PC-9 (cell line): ENCODE data around the gene MACROD2. TPM values are rescaled to one million over a fixed set of nuclear protein-coding genes. Genes with fewer than 3 reads are reported as not detected.

Experiments used
- BruUV-seq: library from RNA; stranded (reverse); fragments of 400-500 nt; replicated peaks from 2 replicates; lab custom pipeline; 2021; lab: Mats Ljungman, UMichigan
- CTCF ChIA-PET: fragments of 300-600 bp; sonication (Branson Sonifier 250); formaldehyde crosslinking; loops from one replicate; lab custom pipeline; 2022; ENCODE audit warnings: antibody characterized with exemption; lab: Charles Lee
- POLR2A ChIA-PET: fragments of 300-600 bp; sonication (Branson Sonifier 250); formaldehyde crosslinking; loops from one replicate; lab custom pipeline; 2022; ENCODE audit warnings: antibody characterized with exemption; ENCODE audit not compliant: unreplicated experiment; lab: Charles Lee
- DNase-seq, 2 experiments: peaks; one replicate each; pipeline versions ENCODE4 v3.0.0 to v3.0.0-alpha.2; 2015 to 2022; ENCODE audit warnings: mixed read lengths in 1 of 2
- H2AFZ ChIP-seq: fragments of 200-600 bp; sonication (generic); 2 replicates; pipeline ENCODE4 v1.8.1; 2017; ENCODE audit warnings: antibody characterized with exemption
- H3F3A ChIP-seq: fragments of 200-600 bp; sonication (generic); 2 replicates; pipeline ENCODE4 v1.8.1; 2017; ENCODE audit warnings: antibody characterized with exemption, mild to moderate bottlenecking, low read depth; ENCODE audit not compliant: insufficient read depth
- H3K27ac ChIP-seq: fragments of 200-600 bp; sonication (generic); 2 replicates; pipeline ENCODE4 v1.6.1; 2016; ENCODE audit warnings: mixed run types
- H3K27me3 ChIP-seq: fragments of 200-600 bp; sonication (generic); 2 replicates; pipeline ENCODE4 v1.6.1; 2016; ENCODE audit warnings: low read depth, mixed run types; ENCODE audit not compliant: insufficient read depth
- H3K36me3 ChIP-seq: fragments of 200-600 bp; sonication (generic); 2 replicates; pipeline ENCODE4 v1.6.1; 2016; ENCODE audit warnings: low read depth, mixed run types
- H3K4me1 ChIP-seq: fragments of 200-600 bp; sonication (generic); replicated peaks from 2 replicates; pipeline ENCODE4 v1.6.1; 2016; ENCODE audit warnings: mixed run types; ENCODE audit not compliant: insufficient read depth
- H3K4me2 ChIP-seq: fragments of 200-600 bp; sonication (generic); 2 replicates; pipeline ENCODE4 v1.6.1; 2017; ENCODE audit warnings: mixed run types
- H3K4me3 ChIP-seq: fragments of 200-600 bp; sonication (generic); 2 replicates; pipeline ENCODE4 v1.6.1; 2016; ENCODE audit warnings: mixed run types
- H3K79me2 ChIP-seq: fragments of 200-600 bp; sonication (generic); 2 replicates; pipeline ENCODE4 v1.6.1; 2017; ENCODE audit warnings: low read depth, mixed run types
- H3K9me2 ChIP-seq: fragments of 200-600 bp; sonication (generic); 2 replicates; pipeline ENCODE4 v1.8.1; 2017; ENCODE audit warnings: mild to moderate bottlenecking; ENCODE audit not compliant: insufficient read depth
- H3K9me3 ChIP-seq: fragments of 200-600 bp; sonication (generic); 2 replicates; pipeline ENCODE4 v1.8.1; 2016; ENCODE audit warnings: low read depth; ENCODE audit not compliant: insufficient read depth
- H4K20me1 ChIP-seq: fragments of 200-600 bp; sonication (generic); 2 replicates; pipeline ENCODE4 v1.8.1; 2017; ENCODE audit not compliant: insufficient read depth
- EZH2 ChIP-seq: fragments of 200-600 bp; sonication (generic); IDR thresholded peaks from 2 replicates; pipeline ENCODE4 v1.8.0; 2017; ENCODE audit warnings: antibody characterized with exemption, low read depth
- intact Hi-C: fragments of 100-400 bp; cut with micrococcal nuclease; formaldehyde crosslinking; loops from one replicate; pipeline ENCODE4 v1.10.0; 2022; ENCODE audit not compliant: unreplicated experiment
- total RNA-seq: library from RNA; stranded (reverse); gene quantifications from 2 replicates; pipeline ENCODE4 v1.2.3, GENCODE V29; 2021
- TF ChIP-seq, protein P1 (sequence below): fragments of 200-600 bp; sonication (generic); conservative IDR thresholded peaks from 2 replicates; pipeline ENCODE4 v1.6.1; 2017; ENCODE audit warnings: mixed run types, antibody characterized with exemption, mild to moderate bottlenecking, moderate library complexity

The MACROD2 gene
- total RNA-seq, 1 experiment from 2014 or later: 11.4 TPM

- no TSS peak for BruUV-seq
- peaks cover 14% of the 10 kb centered on the region for H3K4me1 ChIP-seq
- ChIA-PET CTCF (no interaction called here), POLR2A (no interaction called here)
- H3K4me3 ChIP-seq: no peak overlapping the region
- no peaks in the 10 kb centered on the region for H3K9me3 ChIP-seq
- peak overlapping the region; percentile 13; the same call in 1 of the 2 replicates for H3K4me2 ChIP-seq
- intact Hi-C loops: no loop called here
- TF ChIP-seq EZH2: no peak
- TF ChIP-seq, protein P1, sequence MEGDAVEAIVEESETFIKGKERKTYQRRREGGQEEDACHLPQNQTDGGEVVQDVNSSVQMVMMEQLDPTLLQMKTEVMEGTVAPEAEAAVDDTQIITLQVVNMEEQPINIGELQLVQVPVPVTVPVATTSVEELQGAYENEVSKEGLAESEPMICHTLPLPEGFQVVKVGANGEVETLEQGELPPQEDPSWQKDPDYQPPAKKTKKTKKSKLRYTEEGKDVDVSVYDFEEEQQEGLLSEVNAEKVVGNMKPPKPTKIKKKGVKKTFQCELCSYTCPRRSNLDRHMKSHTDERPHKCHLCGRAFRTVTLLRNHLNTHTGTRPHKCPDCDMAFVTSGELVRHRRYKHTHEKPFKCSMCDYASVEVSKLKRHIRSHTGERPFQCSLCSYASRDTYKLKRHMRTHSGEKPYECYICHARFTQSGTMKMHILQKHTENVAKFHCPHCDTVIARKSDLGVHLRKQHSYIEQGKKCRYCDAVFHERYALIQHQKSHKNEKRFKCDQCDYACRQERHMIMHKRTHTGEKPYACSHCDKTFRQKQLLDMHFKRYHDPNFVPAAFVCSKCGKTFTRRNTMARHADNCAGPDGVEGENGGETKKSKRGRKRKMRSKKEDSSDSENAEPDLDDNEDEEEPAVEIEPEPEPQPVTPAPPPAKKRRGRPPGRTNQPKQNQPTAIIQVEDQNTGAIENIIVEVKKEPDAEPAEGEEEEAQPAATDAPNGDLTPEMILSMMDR: no peak
- H3K36me3 ChIP-seq: no peaks in the 10 kb centered on the region
- peaks cover 5% of the 10 kb centered on the region; the same call in 1 of the 2 replicates for H3F3A ChIP-seq
- H3K27me3 ChIP-seq: no peaks in the 10 kb centered on the region
- H3K9me2 ChIP-seq: no peaks in the 10 kb centered on the region
- no peaks in the 10 kb centered on the region for H4K20me1 ChIP-seq
- no peak overlapping the region for H3K27ac ChIP-seq
- no peak overlapping the region for H2AFZ ChIP-seq
- no peaks in the 10 kb centered on the region for H3K79me2 ChIP-seq
- peak in 1 of 2 experiments; percentile 67 for DNase-seq
These were observed 1608.2 kb downstream of the MACROD2 start for GRCh38 chr20:15603506-15603905.

DNA sequence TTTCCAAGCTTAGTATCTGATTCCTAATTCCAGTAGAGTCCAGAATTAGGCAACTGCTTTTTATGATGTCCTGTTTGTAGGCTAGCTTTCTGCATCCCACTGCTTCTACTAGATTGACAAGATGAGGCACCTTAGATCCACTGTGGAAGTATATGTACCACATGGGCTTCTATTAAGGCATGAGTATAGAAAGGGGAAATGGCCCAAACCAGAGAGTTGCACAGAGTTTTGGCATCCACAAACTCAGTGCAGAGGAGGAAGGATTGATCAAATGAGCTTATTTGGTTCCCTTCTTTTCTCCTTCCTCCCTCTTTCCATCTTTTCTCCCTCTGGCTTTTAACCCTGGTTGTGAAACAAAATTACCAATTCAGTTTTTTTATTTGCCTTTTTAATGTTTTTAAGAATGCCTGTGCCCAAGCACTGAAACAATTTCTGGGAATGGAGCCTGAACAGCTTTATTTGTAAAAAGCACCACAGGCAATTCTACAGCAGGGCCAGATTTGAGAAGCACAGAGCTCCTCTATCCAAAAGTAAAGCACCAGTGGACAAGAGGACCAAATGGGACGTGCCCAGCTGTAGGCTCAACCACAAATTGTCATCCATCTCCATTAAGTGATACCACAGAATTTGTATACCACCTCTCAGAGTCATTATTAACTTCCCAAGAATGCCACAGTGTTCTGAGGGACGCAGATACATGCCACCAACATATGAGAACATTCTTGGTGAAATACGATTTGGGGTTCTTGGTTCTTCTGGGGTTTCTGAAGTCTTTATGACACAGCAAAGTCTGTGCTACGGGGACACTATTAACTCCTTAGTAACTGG lies 1608.9 kb downstream of the MACROD2 start:
- Histone ChIP-seq H2AFZ (no peak overlapping the region), H3K4me3 (no peak overlapping the region), H3K9me2 (no peaks in the 10 kb centered on the region), H3K79me2 (no peaks in the 10 kb centered on the region), H3K27ac (no peak overlapping the region), H3K9me3 (no peaks in the 10 kb centered on the region), H3K4me1 (peaks cover 14% of the 10 kb centered on the region), H3F3A (peaks cover 5% of the 10 kb centered on the region; the same call in 1 of the 2 replicates), H3K4me2 (peak overlapping the region; percentile 13; the same call in 1 of the 2 replicates), H3K27me3 (no peaks in the 10 kb centered on the region), H3K36me3 (no peaks in the 10 kb centered on the region), H4K20me1 (no peaks in the 10 kb centered on the region)
- BruUV-seq: no TSS peak
- intact Hi-C loops: no loop called here
- POLR2A ChIA-PET: no interaction called here
- DNase-seq: no peak
- TF ChIP-seq, protein P1: no peak
- no peak for TF ChIP-seq EZH2
- CTCF ChIA-PET: no interaction called here

DNA sequence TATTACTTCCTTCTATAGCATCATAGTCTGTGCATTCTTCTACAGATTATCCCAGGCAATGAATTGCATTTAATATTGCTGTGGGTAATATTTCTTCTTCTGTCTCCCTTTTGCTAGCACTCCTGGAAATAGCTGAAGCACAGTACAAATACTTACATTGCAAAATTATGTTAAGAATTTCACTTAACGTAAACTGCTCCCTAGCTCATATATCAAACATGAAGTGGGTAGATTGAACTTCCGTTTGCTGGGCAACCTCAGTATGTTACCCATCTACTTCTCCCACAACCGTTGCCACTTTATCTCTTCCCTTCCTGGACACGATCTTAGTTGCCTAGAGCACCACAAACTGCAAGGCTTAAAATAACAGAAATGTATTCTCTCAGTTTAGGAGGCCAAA lies 1614.6 kb downstream of the MACROD2 start:
- no peak overlapping the region for H3K4me2 ChIP-seq
- H3K9me2 ChIP-seq: no peaks in the 10 kb centered on the region
- TF ChIP-seq, protein P1: no peak
- no peak for TF ChIP-seq EZH2
- no peak overlapping the region for H3K4me3 ChIP-seq
- POLR2A ChIA-PET: no interaction called here
- no peaks in the 10 kb centered on the region for H3K9me3 ChIP-seq
- BruUV-seq: no TSS peak
- H4K20me1 ChIP-seq: no peaks in the 10 kb centered on the region
- H2AFZ ChIP-seq: no peak overlapping the region
- intact Hi-C loops: no loop called here
- no peak overlapping the region for H3K27ac ChIP-seq
- no peaks in the 10 kb centered on the region for H3K79me2 ChIP-seq
- H3F3A ChIP-seq: no peaks in the 10 kb centered on the region
- CTCF ChIA-PET: no interaction called here
- H3K27me3 ChIP-seq: no peaks in the 10 kb centered on the region
- H3K36me3 ChIP-seq: no peaks in the 10 kb centered on the region
- H3K4me1 ChIP-seq: no peaks in the 10 kb centered on the region
- no peak for DNase-seq
